Epithelial cell of esophagus (primary cell): ENCODE results near the gene SPPL2B.

Experiments
- DNase-seq: peaks from one replicate; pipeline ENCODE4 v3.0.0; 2010; ENCODE audit warnings: low read depth
- H3K4me3 ChIP-seq: 2 replicates; pipeline ENCODE4 v1.5.1; 2011; ENCODE audit warnings: mild to moderate bottlenecking, low read length, control low read depth
- CTCF ChIP-seq: IDR thresholded peaks from 2 replicates; pipeline ENCODE4 v1.5.1; 2011; ENCODE audit warnings: low read depth, mild to moderate bottlenecking, low read length, control low read depth, inconsistent platforms; ENCODE audit not compliant: insufficient read depth; ENCODE audit errors: missing control alignments

Gene SPPL2B

GRCh38 chr19:2303211-2303798 lies 25.2 kb upstream of the SPPL2B start:
- no peak for DNase-seq
- no peak overlapping the region for H3K4me3 ChIP-seq
- no peak for TF ChIP-seq CTCF

GRCh38 chr19:2305452-2306280 lies 22.8 kb upstream of the SPPL2B start:
- no peak overlapping the region for H3K4me3 ChIP-seq
- no peak for DNase-seq
- no peak for TF ChIP-seq CTCF

- no peak for TF ChIP-seq CTCF
- no peak overlapping the region for H3K4me3 ChIP-seq
- no peak for DNase-seq
Observed at GRCh38 chr19:2306281-2306806, 22.1 kb upstream of the SPPL2B start.

- no peak for TF ChIP-seq CTCF
- H3K4me3 ChIP-seq: no peak overlapping the region
- DNase-seq: no peak
Observed at GRCh38 chr19:2306971-2307370, 21.5 kb upstream of the SPPL2B start.

GRCh38 chr19:2307518-2308012 lies 20.9 kb upstream of the SPPL2B start:
- H3K4me3 ChIP-seq: no peak overlapping the region
- TF ChIP-seq CTCF: no peak
- no peak for DNase-seq

GRCh38 chr19:2308114-2308556 lies 20.3 kb upstream of the SPPL2B start, which contains the start of gene LINGO3:
LINGO3 (minus strand) TSS chr19:2308154; CDS start chr19:2291776, 16,378 bp downstream.
- no peak for TF ChIP-seq CTCF
- no peak for DNase-seq
- peak within 1 kb of the TSS; percentile 11 for H3K4me3 ChIP-seq
